GM21619 (cell line): ENCODE results near the gene CSMD2.

Experiments used
- ATAC-seq: cut with Tn5 transposase; IDR thresholded peaks from one replicate; pipeline ENCODE4 v1.9.1; 2021; ENCODE audit not compliant: unreplicated experiment

Gene CSMD2

GRCh38 chr1:34007760-34008159 is 157.3 kb downstream of the CSMD2 start:
- no peak for ATAC-seq

GRCh38 chr1:34005309-34005708 is 159.7 kb downstream of the CSMD2 start:
- ATAC-seq, result no peak

GRCh38 chr1:34002810-34003209 is 162.2 kb downstream of the CSMD2 start:
- ATAC-seq, result no peak

GRCh38 chr1:33997127-33998036 is 167.6 kb downstream of the CSMD2 start:
- no peak for ATAC-seq

- no peak for ATAC-seq
These were observed 168.7 kb downstream of the CSMD2 start for GRCh38 chr1:33996281-33996680.

- no peak for ATAC-seq
These were observed 171.7 kb downstream of the CSMD2 start for GRCh38 chr1:33993301-33993700.

GRCh38 chr1:33990281-33990680 is 174.7 kb downstream of the CSMD2 start:
- no peak for ATAC-seq

- ATAC-seq, result no peak
These were observed 176.9 kb downstream of the CSMD2 start for GRCh38 chr1:33988161-33988560.

GRCh38 chr1:33986390-33987095 is 178.5 kb downstream of the CSMD2 start:
- ATAC-seq, result no peak

- no peak for ATAC-seq
These were observed 179.4 kb downstream of the CSMD2 start for GRCh38 chr1:33985656-33986055.

GRCh38 chr1:33984906-33985565 is 180.0 kb downstream of the CSMD2 start:
- ATAC-seq, result no peak

- no peak for ATAC-seq
These were observed 182.6 kb downstream of the CSMD2 start for GRCh38 chr1:33982419-33982818.

GRCh38 chr1:33979341-33979740 is 185.7 kb downstream of the CSMD2 start:
- ATAC-seq, result no peak

- ATAC-seq, result no peak
These were observed 189.1 kb downstream of the CSMD2 start for GRCh38 chr1:33975961-33976360.

GRCh38 chr1:33973799-33974545 is 191.1 kb downstream of the CSMD2 start:
- no peak for ATAC-seq

- ATAC-seq, result no peak
These were observed 192.2 kb downstream of the CSMD2 start for GRCh38 chr1:33972676-33973395.

- no peak for ATAC-seq
These were observed 193.1 kb downstream of the CSMD2 start for GRCh38 chr1:33971913-33972312.

GRCh38 chr1:33971018-33971710 is 193.9 kb downstream of the CSMD2 start:
- no peak for ATAC-seq

GRCh38 chr1:33970148-33970825 is 194.7 kb downstream of the CSMD2 start:
- ATAC-seq, result no peak
